Uterus (tissue), 2 donors: ENCODE data around the gene ERCC3.

Source experiments
- POLR2A ChIP-seq, 2 donors: fragments of 450-650 bp; IDR thresholded peaks; one replicate each; pipeline ENCODE4 v1.6.1; 2016; ENCODE audit warnings: antibody characterized with exemption in 2 of 2, mild to moderate bottlenecking in 1 of 2, moderate library complexity in 1 of 2
- TF ChIP-seq, protein P1 (sequence below), 4 experiments: fragments of 200-600 bp in 2 of 4; fragments of 450-650 bp in 2 of 4; sonication (generic) in 2 of 4; IDR thresholded peaks; one replicate each; pipeline ENCODE4 v1.5.1; 2016 to 2019; ENCODE audit warnings: antibody characterized with exemption in 4 of 4, mild to moderate bottlenecking in 2 of 4, moderate library complexity in 1 of 4

- TF ChIP-seq, protein P1, sequence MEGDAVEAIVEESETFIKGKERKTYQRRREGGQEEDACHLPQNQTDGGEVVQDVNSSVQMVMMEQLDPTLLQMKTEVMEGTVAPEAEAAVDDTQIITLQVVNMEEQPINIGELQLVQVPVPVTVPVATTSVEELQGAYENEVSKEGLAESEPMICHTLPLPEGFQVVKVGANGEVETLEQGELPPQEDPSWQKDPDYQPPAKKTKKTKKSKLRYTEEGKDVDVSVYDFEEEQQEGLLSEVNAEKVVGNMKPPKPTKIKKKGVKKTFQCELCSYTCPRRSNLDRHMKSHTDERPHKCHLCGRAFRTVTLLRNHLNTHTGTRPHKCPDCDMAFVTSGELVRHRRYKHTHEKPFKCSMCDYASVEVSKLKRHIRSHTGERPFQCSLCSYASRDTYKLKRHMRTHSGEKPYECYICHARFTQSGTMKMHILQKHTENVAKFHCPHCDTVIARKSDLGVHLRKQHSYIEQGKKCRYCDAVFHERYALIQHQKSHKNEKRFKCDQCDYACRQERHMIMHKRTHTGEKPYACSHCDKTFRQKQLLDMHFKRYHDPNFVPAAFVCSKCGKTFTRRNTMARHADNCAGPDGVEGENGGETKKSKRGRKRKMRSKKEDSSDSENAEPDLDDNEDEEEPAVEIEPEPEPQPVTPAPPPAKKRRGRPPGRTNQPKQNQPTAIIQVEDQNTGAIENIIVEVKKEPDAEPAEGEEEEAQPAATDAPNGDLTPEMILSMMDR (IDR thresholded peaks at IDR 0.05): no peak
- TF ChIP-seq POLR2A (IDR thresholded peaks at IDR 0.05): no peak
These were observed 12.1 kb upstream of the ERCC3 start for GRCh38 chr2:127305990-127306585.
